Peyer's patch (tissue), 4 donors: ENCODE results near the gene GAS2L1. TPM values are rescaled to one million over a fixed set of nuclear protein-coding genes. Genes with fewer than 3 reads are reported as not detected.

ENCODE experiments used
- DNase-seq, 3 donors: peaks; one replicate each; pipeline ENCODE4 v3.0.0-alpha.2; 2017 to 2019
- H3K27ac ChIP-seq, 4 donors: fragments of 200-600 bp; sonication (generic); one replicate each; pipeline ENCODE4 v1.5.1; 2016 to 2019
- H3K27me3 ChIP-seq, 2 donors: fragments of 200-600 bp; sonication (generic); one replicate each; pipeline ENCODE4 v1.5.1; 2019
- H3K36me3 ChIP-seq, 3 donors: fragments of 200-600 bp; sonication (generic); one replicate each; pipeline ENCODE4 v1.5.1; 2016 to 2019
- H3K4me1 ChIP-seq, 4 donors: fragments of 200-600 bp; sonication (generic); one replicate each; pipeline ENCODE4 v1.5.1; 2016 to 2019
- H3K4me3 ChIP-seq, 4 donors: fragments of 200-600 bp; sonication (generic); 1 replicate in 3 of 4; 2 replicates in 1 of 4; pipeline ENCODE4 v1.5.1; 2016 to 2019; ENCODE audit warnings: mild to moderate bottlenecking in 1 of 4
- H3K9me3 ChIP-seq, 4 donors: fragments of 200-600 bp; sonication (generic); one replicate each; pipeline ENCODE4 v1.5.1; 2016 to 2019; ENCODE audit warnings: mild to moderate bottlenecking in 1 of 4
- CTCF ChIP-seq, 6 experiments: fragments of 450-650 bp in 4 of 6; fragments of 200-600 bp in 2 of 6; sonication (generic) in 1 of 6; IDR thresholded peaks; one replicate each; pipeline ENCODE4 v1.5.1; 2017 to 2019; ENCODE audit warnings: antibody characterized with exemption in 6 of 6, mild to moderate bottlenecking in 3 of 6, moderate library complexity in 1 of 6
- POLR2A ChIP-seq, 2 donors: fragments of 450-650 bp; IDR thresholded peaks; one replicate each; pipeline ENCODE4 v1.5.1; 2017; ENCODE audit warnings: antibody characterized with exemption in 2 of 2, mild to moderate bottlenecking in 2 of 2, moderate library complexity in 2 of 2
- total RNA-seq, 4 donors: library from RNA; depleted of rRNA; stranded (reverse); fragments of >200 nt; gene quantifications; one replicate each; pipeline ENCODE4 v1.1.0, GENCODE V29; 2016

GAS2L1 gene
- total RNA-seq = 10 to 100 TPM; 20.6 to 63.1 (median 35.6) TPM

- Histone ChIP-seq H3K9me3 (no peaks in the 10 kb centered on the region), H3K4me3 (peak within 1 kb of the TSS; percentile 60 to 86 (median 82)), H3K27ac (peak within 1 kb of the TSS; percentile 75 to 90 (median 84)), H3K4me1 (peaks cover 8 to 60% (median 25%) of the 10 kb centered on the region in 4 donors), H3K27me3 (no peaks in the 10 kb centered on the region), H3K36me3 (peaks cover 0 to under 1% (median 0%) of the 10 kb centered on the region in 3 donors)
- DNase-seq = peak; percentile 37 to 91 (median 85)
- TF ChIP-seq CTCF (IDR thresholded peaks at IDR 0.05) = peak in 5 of 6 experiments; percentile 8 to 71 (median 68)
- no peak for TF ChIP-seq POLR2A (IDR thresholded peaks at IDR 0.05)
Measured at GRCh38 chr22:29306175-29306834, at the start of gene GAS2L1. GAS2L1 (plus strand) TSS chr22:29306650; CDS start chr22:29308106, 1,456 bp downstream.

GRCh38 chr22:29257751-29258181 lies 48.7 kb upstream of the GAS2L1 start:
- peak in 1 of 3 donors; percentile 9 for DNase-seq
- H3K4me3 ChIP-seq = no peak overlapping the region
- no peak overlapping the region for H3K27ac ChIP-seq
- no peak for TF ChIP-seq POLR2A (IDR thresholded peaks at IDR 0.05)
- TF ChIP-seq CTCF (IDR thresholded peaks at IDR 0.05) = no peak
- H3K4me1 ChIP-seq = no peaks in the 10 kb centered on the region
- H3K9me3 ChIP-seq = no peaks in the 10 kb centered on the region
- no peaks in the 10 kb centered on the region for H3K27me3 ChIP-seq
- peaks cover 0 to 5% (median 0%) of the 10 kb centered on the region in 3 donors for H3K36me3 ChIP-seq

- DNase-seq = no peak
- TF ChIP-seq CTCF (IDR thresholded peaks at IDR 0.05) (no peak), POLR2A (IDR thresholded peaks at IDR 0.05) (no peak)
- no peaks in the 10 kb centered on the region for H3K4me1 ChIP-seq
- no peak overlapping the region for H3K27ac ChIP-seq
- H3K4me3 ChIP-seq = no peak overlapping the region
- H3K9me3 ChIP-seq = no peaks in the 10 kb centered on the region
- no peaks in the 10 kb centered on the region for H3K27me3 ChIP-seq
- peaks cover 0 to 5% (median 0%) of the 10 kb centered on the region in 3 donors for H3K36me3 ChIP-seq
Measured at GRCh38 chr22:29258407-29259252, 47.8 kb upstream of the GAS2L1 start.

GRCh38 chr22:29259253-29259899 lies 47.1 kb upstream of the GAS2L1 start:
- peak in 1 of 3 donors; percentile 8 for DNase-seq
- no peak for TF ChIP-seq POLR2A (IDR thresholded peaks at IDR 0.05)
- no peak for TF ChIP-seq CTCF (IDR thresholded peaks at IDR 0.05)
- H3K36me3 ChIP-seq = peaks cover 0 to 7% (median 0%) of the 10 kb centered on the region in 3 donors

GRCh38 chr22:29260031-29260560 lies 46.4 kb upstream of the GAS2L1 start:
- Histone ChIP-seq H3K4me1 (no peaks in the 10 kb centered on the region), H3K36me3 (peaks cover 0 to 14% (median 0%) of the 10 kb centered on the region in 3 donors), H3K9me3 (no peaks in the 10 kb centered on the region), H3K27me3 (no peaks in the 10 kb centered on the region), H3K27ac (no peak overlapping the region), H3K4me3 (no peak overlapping the region)
- TF ChIP-seq CTCF (IDR thresholded peaks at IDR 0.05) (no peak), POLR2A (IDR thresholded peaks at IDR 0.05) (no peak)
- no peak for DNase-seq

More at GRCh38 chr22:29259253-29259899, 47.1 kb upstream of the GAS2L1 start:
- no peaks in the 10 kb centered on the region for H3K27me3 ChIP-seq
- H3K9me3 ChIP-seq = no peaks in the 10 kb centered on the region
- H3K4me3 ChIP-seq = no peak overlapping the region
- H3K4me1 ChIP-seq = no peaks in the 10 kb centered on the region
- H3K27ac ChIP-seq = no peak overlapping the region
